HCT116 (cell line): Measurements from ENCODE around the gene HGS. TPM values are rescaled to one million over a fixed set of nuclear protein-coding genes. Genes with fewer than 3 reads are reported as not detected.
A peak's percentile ranks its signal among the peaks of the same experiment; 100 is the strongest.

ENCODE experiments used
- ATAC-seq: fragments of 200-7000 bp; cut with Tn5 transposase; 2 replicates; pipeline ENCODE4 v1.9.1; 2020; ENCODE audit warnings: mild to moderate bottlenecking, moderate library complexity
- BruUV-seq: library from RNA; stranded (reverse); fragments of 400-500 nt; replicated peaks from 2 replicates; lab custom pipeline; 2021; lab: Mats Ljungman, UMichigan
- CTCF ChIA-PET: fragments of 300-600 bp; sonication (Branson Sonifier 250); formaldehyde crosslinking; loops from one replicate; lab custom pipeline; 2021; ENCODE audit warnings: antibody characterized with exemption; lab: Charles Lee
- POLR2A ChIA-PET: fragments of 300-600, 350-600 bp; sonication (Branson Sonifier 250); formaldehyde crosslinking; loops from one replicate; lab custom pipeline; 2021; ENCODE audit warnings: antibody characterized with exemption; lab: Charles Lee
- RAD21 ChIA-PET, 2 experiments: fragments of 300-600 bp; sonication (Branson Sonifier 250); formaldehyde crosslinking; loops; one replicate each; lab custom pipeline; 2023; ENCODE audit warnings: low total read pairs in 2 of 2; ENCODE audit not compliant: uncharacterized antibody in 2 of 2, unreplicated experiment in 2 of 2, low non-redundant PET in 1 of 2; lab: Charles Lee
- DNase-seq: peaks from one replicate; pipeline ENCODE4 v3.0.0-alpha.2; 2010; ENCODE audit warnings: low read depth, low spot score
- H2AFZ ChIP-seq: fragments of 200-600 bp; shearing (Covaris generic), sonication (generic); 2 replicates; pipeline ENCODE4 v1.6.1; 2017; ENCODE audit warnings: low read depth, mixed run types, mixed read lengths, antibody characterized with exemption, low read length; ENCODE audit not compliant: poor library complexity, severe bottlenecking
- H3K27ac ChIP-seq: 2 replicates; pipeline ENCODE4 v1.5.1; 2012; ENCODE audit warnings: low read depth, low read length
- H3K27me3 ChIP-seq: fragments of 200-600 bp; sonication (generic); 2 replicates; pipeline ENCODE4 v1.6.1; 2016; ENCODE audit warnings: mixed run types, low read length, mixed read lengths; ENCODE audit not compliant: insufficient read depth
- H3K36me3 ChIP-seq, 2 experiments: fragments of 200-500 bp in 1 of 2; fragments of 200-600 bp in 1 of 2; sonication (Bioruptor generic) in 1 of 2; sonication (generic) in 1 of 2; 2 replicates each; pipeline versions ENCODE4 v1.5.1 to v1.6.1; 2014 to 2016; ENCODE audit warnings: low read length in 2 of 2, inconsistent platforms in 1 of 2, mixed read lengths in 1 of 2, mixed run types in 1 of 2; ENCODE audit not compliant: insufficient read depth in 2 of 2, control insufficient read depth in 1 of 2
- H3K4me1 ChIP-seq, 2 experiments: fragments of 200-600 bp in 1 of 2; sonication (generic) in 1 of 2; 2 replicates each; pipeline versions ENCODE4 v1.5.1 to v1.6.1; 2012 to 2017; ENCODE audit warnings: low read length in 2 of 2, inconsistent platforms in 1 of 2, mild to moderate bottlenecking in 1 of 2, mixed read lengths in 1 of 2, mixed run types in 1 of 2, moderate library complexity in 1 of 2; ENCODE audit not compliant: insufficient read depth in 2 of 2, control insufficient read depth in 1 of 2
- H3K4me2 ChIP-seq: fragments of 200-600 bp; sonication (generic); 2 replicates; pipeline ENCODE4 v1.6.1; 2017; ENCODE audit warnings: mixed run types, low read length, mixed read lengths
- H3K4me3 ChIP-seq, 2 experiments: fragments of 200-600 bp in 1 of 2; sonication (generic) in 1 of 2; replicated peaks in 1 of 2; 2 replicates each; pipeline ENCODE4 v1.5.1; 2011 to 2016; ENCODE audit warnings: low read length in 2 of 2, control low read depth in 1 of 2, low read depth in 1 of 2, mild to moderate bottlenecking in 1 of 2, mixed read lengths in 1 of 2, mixed run types in 1 of 2
- H3K79me2 ChIP-seq: fragments of 200-600 bp; sonication (generic); 2 replicates; pipeline ENCODE4 v1.6.1; 2017; ENCODE audit warnings: mild to moderate bottlenecking, mixed run types, low read length, moderate library complexity, mixed read lengths; ENCODE audit not compliant: insufficient read depth
- H3K9ac ChIP-seq: fragments of 200-600 bp; sonication (generic); 2 replicates; pipeline ENCODE4 v1.6.1; 2016; ENCODE audit warnings: low read length, mixed read lengths
- H3K9me2 ChIP-seq: fragments of 200-600 bp; sonication (generic), shearing (Covaris generic); 2 replicates; pipeline ENCODE4 v1.6.1; 2017; ENCODE audit warnings: mixed run types, mild to moderate bottlenecking, moderate library complexity; ENCODE audit not compliant: insufficient read depth
- H3K9me3 ChIP-seq, 2 experiments: fragments of 200-500 bp in 1 of 2; fragments of 200-600 bp in 1 of 2; sonication (Bioruptor generic) in 1 of 2; sonication (generic) in 1 of 2; 2 replicates each; pipeline ENCODE4 v1.6.1; 2014 to 2017; ENCODE audit warnings: low read length in 2 of 2, mixed read lengths in 2 of 2, inconsistent platforms in 1 of 2, low read depth in 1 of 2, mild to moderate bottlenecking in 1 of 2, mixed run types in 1 of 2, moderate library complexity in 1 of 2; ENCODE audit not compliant: control insufficient read depth in 1 of 2, insufficient read depth in 1 of 2
- H4K20me1 ChIP-seq: fragments of 200-600 bp; sonication (generic), shearing (Covaris generic); 2 replicates; pipeline ENCODE4 v1.6.1; 2017; ENCODE audit warnings: mixed run types, mild to moderate bottlenecking, moderate library complexity; ENCODE audit not compliant: insufficient read depth
- CTCF ChIP-seq, 3 experiments: fragments of 200-600 bp in 1 of 3; sonication (generic) in 1 of 3; IDR thresholded peaks in 2 of 3; conservative IDR thresholded peaks in 1 of 3; 2 replicates each; pipeline ENCODE4 v1.5.1; 2012 to 2017; ENCODE audit warnings: low read depth in 2 of 3, low read length in 2 of 3, antibody characterized with exemption in 1 of 3, borderline replicate concordance in 1 of 3, control low read depth in 1 of 3, mild to moderate bottlenecking in 1 of 3, mixed read lengths in 1 of 3, mixed run types in 1 of 3, moderate library complexity in 1 of 3; ENCODE audit not compliant: insufficient read depth in 1 of 3
- POLR2AphosphoS5 ChIP-seq: IDR thresholded peaks from 2 replicates; pipeline ENCODE4 v1.6.1; 2011; ENCODE audit warnings: mild to moderate bottlenecking, low read depth, low read length, moderate library complexity
- SP1 ChIP-seq: IDR thresholded peaks from 2 replicates; pipeline ENCODE4 v1.6.1; 2012; ENCODE audit warnings: low read depth
- ZBTB33 ChIP-seq: IDR thresholded peaks from 2 replicates; pipeline ENCODE4 v1.6.1; 2011; ENCODE audit warnings: mild to moderate bottlenecking, low read length, moderate library complexity; ENCODE audit not compliant: insufficient replicate concordance; ENCODE audit errors: extremely low read depth
- ZNF274 ChIP-seq: fragments of 200-500 bp; sonication (Bioruptor generic); IDR thresholded peaks from 2 replicates; pipeline ENCODE4 v1.6.1; 2014; ENCODE audit warnings: mild to moderate bottlenecking, low read depth, low read length, inconsistent platforms
- intact Hi-C: fragments of 100-400 bp; cut with micrococcal nuclease; formaldehyde crosslinking; loops from 2 replicates; pipeline ENCODE4 v1.10.0; 2022
- total RNA-seq: library from RNA; stranded (reverse); gene quantifications from one replicate; pipeline ENCODE4 v1.2.1, GENCODE V29; 2021; ENCODE audit not compliant: unreplicated experiment

The HGS gene
- total RNA-seq, 1 experiment from 2014 or later: 231 TPM

- Histone ChIP-seq H3K4me1 (no peaks in the 10 kb centered on the region), H2AFZ (no peak overlapping the region), H3K27ac (no peak overlapping the region), H3K9ac (no peak overlapping the region), H3K36me3 (peaks cover 34 to 51% of the 10 kb centered on the region in 2 experiments), H3K27me3 (no peaks in the 10 kb centered on the region), H3K79me2 (peaks cover 40% of the 10 kb centered on the region), H3K4me3 (no peak overlapping the region), H4K20me1 (no peaks in the 10 kb centered on the region), H3K9me3 (no peaks in the 10 kb centered on the region), H3K4me2 (no peak overlapping the region), H3K9me2 (no peaks in the 10 kb centered on the region)
- POLR2A ChIA-PET: no interaction called here
- CTCF ChIA-PET: interaction anchor here (0.6 to 2.1 kb wide), 2 partner anchors 10 to 353 kb away, joined by 3 to 8 read pairs; partner anchors contain the start of genes ARL16 and HGS
- TF ChIP-seq ZNF274 (no peak), SP1 (no peak), POLR2AphosphoS5 (0 out of 2 replicates have a peak, but pooled peaks have one; percentile 15), CTCF (IDR thresholded peaks at IDR 0.05 in 2 of 3, conservative IDR thresholded peaks at IDR 0.05 in 1 of 3; ENCODE audit: borderline replicate concordance in 1 of 3, insufficient read depth in 1 of 3, low read depth in 2 of 3, low read length in 2 of 3) (no peak), ZBTB33 (no peak)
- ATAC-seq (no peak), DNase-seq (no peak)
- BruUV-seq: no TSS peak
- intact Hi-C loops: no loop called here
- RAD21 ChIA-PET: no interaction called here
Observed at GRCh38 chr17:81673561-81674258, 10.1 kb upstream of the HGS start.
